ENCODE data around the gene AXIN1.
A peak's percentile ranks its signal among the peaks of the same experiment; 100 is the strongest.

The AXIN1 gene

DNA sequence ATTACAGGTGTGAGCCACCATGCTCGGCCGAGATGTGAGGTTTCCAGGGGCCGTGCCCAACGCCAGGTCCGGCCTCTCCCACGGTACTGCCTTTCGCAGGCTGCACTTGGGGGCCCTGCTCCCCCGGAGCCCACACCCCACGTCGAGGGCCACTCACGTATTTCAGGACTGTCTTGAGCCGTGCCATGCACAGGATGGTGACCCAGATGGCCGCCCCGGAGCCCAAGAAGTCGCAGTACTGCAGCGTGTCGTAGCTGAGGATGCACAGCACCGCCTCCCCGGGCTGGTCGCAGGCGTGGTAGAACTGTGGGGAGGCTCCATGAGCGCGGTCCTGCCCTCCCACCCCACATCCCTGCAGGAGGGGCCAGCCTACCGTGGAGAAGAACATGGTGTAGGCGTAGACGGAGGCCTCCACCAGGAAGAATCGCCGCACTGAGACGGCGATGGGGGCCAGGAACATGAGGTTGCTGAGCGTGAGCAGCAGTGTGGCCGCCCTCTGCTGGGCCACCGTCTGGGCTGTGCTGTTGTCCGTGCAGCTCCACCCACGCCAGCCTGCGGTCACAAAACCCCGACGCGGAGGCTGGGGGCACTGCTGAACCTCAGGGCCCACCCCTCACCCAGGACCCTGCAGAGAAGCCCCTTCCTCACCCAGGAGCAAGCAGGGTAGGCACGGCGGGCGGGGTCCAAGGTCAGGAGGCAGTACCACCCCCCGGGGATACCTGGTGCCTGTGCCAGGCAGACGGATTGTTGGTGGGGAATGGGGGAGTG lies 21.5 kb upstream of the AXIN1 start:
- Histone ChIP-seq H3K4me3 (ENCODE audit: low read depth, low read length) (no peak overlapping the region), H3K9ac (ENCODE audit: low read length) (no peak overlapping the region), H3K27ac (ENCODE audit: low read depth, low read length) (no peak overlapping the region), H3K36me3 (ENCODE audit: control insufficient read depth, insufficient read depth, low read length) (peaks cover 63% of the 10 kb centered on the region), H3K4me1 (ENCODE audit: control insufficient read depth, insufficient read depth, low read length) (peaks cover 17% of the 10 kb centered on the region), H3K9me3 (ENCODE audit: control insufficient read depth, insufficient read depth, low read depth, low read length) (no peaks in the 10 kb centered on the region), H3K27me3 (ENCODE audit: control insufficient read depth, insufficient read depth, low read length) (no peaks in the 10 kb centered on the region)

- Histone ChIP-seq H3K36me3 (ENCODE audit: control insufficient read depth, insufficient read depth, low read length) (peaks cover 72% of the 10 kb centered on the region), H3K27me3 (ENCODE audit: control insufficient read depth, insufficient read depth, low read length) (no peaks in the 10 kb centered on the region), H3K4me1 (ENCODE audit: control insufficient read depth, insufficient read depth, low read length) (peaks cover 12% of the 10 kb centered on the region; the same call in 1 of the 2 replicates), H3K4me3 (ENCODE audit: low read depth, low read length) (no peak overlapping the region), H3K9ac (ENCODE audit: low read length) (no peak overlapping the region), H3K9me3 (ENCODE audit: control insufficient read depth, insufficient read depth, low read depth, low read length) (no peaks in the 10 kb centered on the region), H3K27ac (ENCODE audit: low read depth, low read length) (no peak overlapping the region)
Measured at GRCh38 chr16:373020-373598, 20.6 kb upstream of the AXIN1 start.

- Histone ChIP-seq H3K9ac (ENCODE audit: low read length) (no peak overlapping the region), H3K4me3 (ENCODE audit: low read depth, low read length) (no peak overlapping the region), H3K9me3 (ENCODE audit: control insufficient read depth, insufficient read depth, low read depth, low read length) (no peaks in the 10 kb centered on the region), H3K27me3 (ENCODE audit: control insufficient read depth, insufficient read depth, low read length) (no peaks in the 10 kb centered on the region), H3K4me1 (ENCODE audit: control insufficient read depth, insufficient read depth, low read length) (peaks cover 12% of the 10 kb centered on the region; the same call in 1 of the 2 replicates), H3K27ac (ENCODE audit: low read depth, low read length) (no peak overlapping the region), H3K36me3 (ENCODE audit: control insufficient read depth, insufficient read depth, low read length) (peaks cover 73% of the 10 kb centered on the region)
Measured at GRCh38 chr16:372302-372983, 19.9 kb upstream of the AXIN1 start.

DNA sequence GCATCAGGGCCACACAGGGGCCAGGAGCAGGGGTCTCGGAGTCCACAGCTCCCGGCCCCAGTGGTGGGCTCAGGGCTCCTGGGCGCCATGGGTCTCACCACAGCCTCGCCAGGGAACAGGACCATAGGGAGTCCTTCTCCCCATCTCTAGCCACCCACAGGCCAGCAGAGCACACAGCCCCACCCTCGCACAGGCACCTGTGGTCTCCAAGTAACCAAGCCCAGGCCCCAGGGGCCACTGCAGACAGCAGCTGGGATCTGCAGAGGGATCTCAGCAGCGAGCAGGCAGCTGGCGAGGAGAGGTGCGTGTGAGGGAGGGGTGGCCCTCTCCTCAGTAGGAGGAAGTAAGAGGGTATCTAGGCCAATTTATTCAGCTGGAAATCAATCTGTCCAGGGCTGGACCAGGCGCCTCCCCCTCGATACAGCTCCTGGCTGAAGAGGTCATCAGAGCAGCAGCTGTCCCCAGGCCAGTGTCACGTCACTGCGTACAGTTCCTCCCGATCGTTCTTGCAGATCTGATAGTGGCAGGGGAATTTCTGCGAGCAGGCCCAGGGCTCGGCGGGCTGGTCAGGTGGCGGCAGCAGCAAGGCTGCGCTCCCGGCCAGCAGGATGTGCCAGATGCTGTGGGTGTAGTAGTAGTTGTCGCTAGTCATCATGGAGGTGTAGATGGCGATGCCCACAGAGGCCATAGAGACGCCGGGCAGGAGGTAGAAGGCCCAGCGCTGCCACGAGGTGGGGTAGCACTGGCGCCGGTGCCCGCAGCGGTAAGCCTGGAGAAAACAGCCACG lies 19.2 kb upstream of the AXIN1 start:
- Histone ChIP-seq H3K4me1 (ENCODE audit: control insufficient read depth, insufficient read depth, low read length) (peaks cover 12% of the 10 kb centered on the region; the same call in 1 of the 2 replicates), H3K9me3 (ENCODE audit: control insufficient read depth, insufficient read depth, low read depth, low read length) (no peaks in the 10 kb centered on the region), H3K27ac (ENCODE audit: low read depth, low read length) (no peak overlapping the region), H3K27me3 (ENCODE audit: control insufficient read depth, insufficient read depth, low read length) (no peaks in the 10 kb centered on the region), H3K4me3 (ENCODE audit: low read depth, low read length) (no peak overlapping the region), H3K36me3 (ENCODE audit: control insufficient read depth, insufficient read depth, low read length) (peaks cover 73% of the 10 kb centered on the region), H3K9ac (ENCODE audit: low read length) (no peak overlapping the region)

GRCh38 chr16:370979-371514 lies 18.5 kb upstream of the AXIN1 start:
- Histone ChIP-seq H3K9ac (ENCODE audit: low read length) (no peak overlapping the region), H3K27me3 (ENCODE audit: control insufficient read depth, insufficient read depth, low read length) (no peaks in the 10 kb centered on the region), H3K27ac (ENCODE audit: low read depth, low read length) (peak overlapping the region; percentile 16; the same call in 1 of the 2 replicates), H3K9me3 (ENCODE audit: control insufficient read depth, insufficient read depth, low read depth, low read length) (no peaks in the 10 kb centered on the region), H3K4me3 (ENCODE audit: low read depth, low read length) (peak overlapping the region; percentile 27; the same call in 1 of the 2 replicates), H3K36me3 (ENCODE audit: control insufficient read depth, insufficient read depth, low read length) (peaks cover 70% of the 10 kb centered on the region), H3K4me1 (ENCODE audit: control insufficient read depth, insufficient read depth, low read length) (peaks cover 12% of the 10 kb centered on the region; the same call in 1 of the 2 replicates)

DNA sequence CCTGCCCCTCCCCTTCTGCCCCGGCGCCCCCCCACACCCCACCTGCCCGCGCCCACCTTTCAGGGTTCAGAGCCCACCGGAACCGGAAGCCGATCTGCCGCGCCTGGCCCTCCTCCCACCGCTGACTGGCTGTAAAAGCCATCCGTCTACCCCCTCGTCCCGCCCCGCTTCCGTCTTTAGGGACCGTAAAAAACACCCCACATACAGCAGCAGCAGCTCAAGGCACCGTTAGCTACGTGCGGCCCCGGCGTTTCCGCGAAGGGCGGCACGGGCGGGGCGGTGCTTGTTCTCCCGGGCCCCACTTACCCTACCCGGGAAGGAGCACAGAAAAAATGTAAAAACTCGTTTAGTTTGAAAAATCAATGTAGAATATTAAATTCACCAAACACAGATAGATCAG lies 17.9 kb upstream of the AXIN1 start, which contains the start of gene MRPL28:
Gene MRPL28, minus strand, starts transcription at position 96 of the 400 bp plus-strand sequence. CDS start 320 bp downstream, outside the sequence.
- Histone ChIP-seq H3K27ac (ENCODE audit: low read depth, low read length) (peak within 1 kb of the TSS; percentile 16; the same call in 1 of the 2 replicates), H3K4me3 (ENCODE audit: low read depth, low read length) (peak within 1 kb of the TSS; percentile 65), H3K27me3 (ENCODE audit: control insufficient read depth, insufficient read depth, low read length) (no peaks in the 10 kb centered on the region), H3K36me3 (ENCODE audit: control insufficient read depth, insufficient read depth, low read length) (peaks cover 66% of the 10 kb centered on the region), H3K9ac (ENCODE audit: low read length) (peak within 1 kb of the TSS; percentile 69), H3K9me3 (ENCODE audit: control insufficient read depth, insufficient read depth, low read depth, low read length) (no peaks in the 10 kb centered on the region), H3K4me1 (ENCODE audit: control insufficient read depth, insufficient read depth, low read length) (peaks cover 12% of the 10 kb centered on the region; the same call in 1 of the 2 replicates)

DNA sequence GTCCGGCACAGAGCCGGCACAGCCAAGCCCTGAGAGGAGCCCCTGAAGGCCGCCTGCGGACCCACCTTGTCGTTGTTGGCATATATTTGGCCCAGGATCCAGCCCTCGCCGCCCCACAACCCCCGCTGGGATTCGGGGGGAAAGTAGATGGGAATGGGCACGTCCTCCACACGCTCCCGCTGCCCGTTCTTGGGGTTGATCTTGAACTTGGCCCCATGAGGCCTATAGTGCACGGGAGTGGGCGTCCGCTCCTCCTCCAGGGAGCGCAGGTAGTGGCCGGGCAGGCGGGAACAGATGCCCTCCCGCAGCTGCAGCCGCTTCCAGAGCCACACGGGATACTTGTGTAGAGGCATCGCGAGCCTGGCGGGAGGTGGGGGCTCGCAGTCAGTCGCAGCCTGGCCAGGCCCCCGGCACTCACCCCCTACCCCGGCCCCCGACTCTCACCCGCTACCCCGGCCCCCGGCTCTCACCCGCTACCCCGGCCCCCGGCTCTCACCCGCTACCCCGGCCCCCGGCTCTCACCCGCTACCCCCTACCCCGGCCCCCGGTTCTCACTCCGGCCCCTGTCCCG lies 17.4 kb upstream of the AXIN1 start:
- Histone ChIP-seq H3K9ac (ENCODE audit: low read length) (peak overlapping the region; percentile 69), H3K27ac (ENCODE audit: low read depth, low read length) (no peak overlapping the region), H3K4me3 (ENCODE audit: low read depth, low read length) (peak overlapping the region; percentile 65), H3K36me3 (ENCODE audit: control insufficient read depth, insufficient read depth, low read length) (peaks cover 62% of the 10 kb centered on the region), H3K9me3 (ENCODE audit: control insufficient read depth, insufficient read depth, low read depth, low read length) (no peaks in the 10 kb centered on the region), H3K4me1 (ENCODE audit: control insufficient read depth, insufficient read depth, low read length) (peaks cover 12% of the 10 kb centered on the region; the same call in 1 of the 2 replicates), H3K27me3 (ENCODE audit: control insufficient read depth, insufficient read depth, low read length) (no peaks in the 10 kb centered on the region)

DNA sequence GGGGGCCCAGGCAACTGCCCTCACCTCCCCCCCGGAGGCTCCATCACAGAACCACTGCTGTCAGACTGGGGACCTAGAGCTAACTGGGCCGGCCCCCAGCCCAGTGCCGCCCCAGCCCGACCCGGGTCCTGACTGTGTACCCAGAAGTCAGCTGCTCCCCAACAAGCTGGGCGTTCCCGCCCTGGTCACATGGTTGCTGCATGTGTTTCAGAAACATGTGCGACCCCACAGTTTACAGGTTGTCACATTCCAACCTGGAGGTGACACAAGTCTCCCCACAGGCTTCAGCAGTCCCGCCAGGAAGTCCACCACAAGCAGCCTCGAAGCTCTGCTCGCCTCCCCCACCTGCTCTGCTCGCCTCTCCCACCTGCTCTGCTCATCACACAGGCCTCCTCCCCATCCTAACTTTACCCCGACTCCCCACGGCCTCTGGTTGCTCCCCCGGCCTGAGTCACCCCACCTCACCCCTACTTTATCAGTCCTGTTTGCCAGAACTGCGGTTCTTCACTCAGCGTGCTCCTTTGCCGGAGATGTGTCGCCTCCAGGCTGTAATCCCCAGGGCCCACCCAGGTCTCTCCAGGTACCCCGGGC lies 16.8 kb upstream of the AXIN1 start:
- Histone ChIP-seq H3K27me3 (ENCODE audit: control insufficient read depth, insufficient read depth, low read length) (no peaks in the 10 kb centered on the region), H3K9ac (ENCODE audit: low read length) (peak overlapping the region; percentile 69), H3K36me3 (ENCODE audit: control insufficient read depth, insufficient read depth, low read length) (peaks cover 56% of the 10 kb centered on the region), H3K4me1 (ENCODE audit: control insufficient read depth, insufficient read depth, low read length) (peaks cover 12% of the 10 kb centered on the region; the same call in 1 of the 2 replicates), H3K27ac (ENCODE audit: low read depth, low read length) (no peak overlapping the region), H3K4me3 (ENCODE audit: low read depth, low read length) (peak overlapping the region; percentile 65), H3K9me3 (ENCODE audit: control insufficient read depth, insufficient read depth, low read depth, low read length) (no peaks in the 10 kb centered on the region)

- H3K36me3 ChIP-seq (ENCODE audit: control insufficient read depth, insufficient read depth, low read length): peaks cover 48% of the 10 kb centered on the region
- H3K4me3 ChIP-seq (ENCODE audit: low read depth, low read length): no peak overlapping the region
- H3K27me3 ChIP-seq (ENCODE audit: control insufficient read depth, insufficient read depth, low read length): no peaks in the 10 kb centered on the region
- peaks cover 12% of the 10 kb centered on the region; the same call in 1 of the 2 replicates for H3K4me1 ChIP-seq (ENCODE audit: control insufficient read depth, insufficient read depth, low read length)
- no peaks in the 10 kb centered on the region for H3K9me3 ChIP-seq (ENCODE audit: control insufficient read depth, insufficient read depth, low read depth, low read length)
- H3K9ac ChIP-seq (ENCODE audit: low read length): no peak overlapping the region
- H3K27ac ChIP-seq (ENCODE audit: low read depth, low read length): no peak overlapping the region
Measured at GRCh38 chr16:368388-369158, 16.1 kb upstream of the AXIN1 start.

Data from HUES6 (cell line).